HUDEP-2 (cell line): ENCODE data around the gene SRP14.
"Not testable (repeated sequence)": the region's sequence is repeated elsewhere in the genome, so short reads cannot be mapped to it uniquely, and the experiment has no call there.

Source experiments
- DNase-seq, 76 experiments: peaks; one replicate each; lab custom pipeline; 2025; ENCODE audit not compliant: unreplicated experiment in 76 of 76; lab: John Stamatoyannopoulos, UW

The SRP14 gene

GRCh38 chr15:40052604-40053003 is 13.6 kb upstream of the SRP14 start:
- no peak for DNase-seq

- DNase-seq = peak in 2 of 76 experiments; percentile 8 to 28
Observed at GRCh38 chr15:40051616-40052415, 12.8 kb upstream of the SRP14 start.

GRCh38 chr15:40050788-40051470 is 11.9 kb upstream of the SRP14 start:
- DNase-seq = peak in 1 of 76 experiments; percentile 30

- no peak for DNase-seq
Observed at GRCh38 chr15:40048926-40049475, 10.0 kb upstream of the SRP14 start.

GRCh38 chr15:40048211-40048792 is 9.3 kb upstream of the SRP14 start:
- DNase-seq = no peak

- DNase-seq = no peak
Observed at GRCh38 chr15:40047415-40048210, 8.6 kb upstream of the SRP14 start.

GRCh38 chr15:40046721-40047414 is 7.9 kb upstream of the SRP14 start:
- DNase-seq = no peak

GRCh38 chr15:40045572-40046217 is 6.7 kb upstream of the SRP14 start:
- DNase-seq = no peak

GRCh38 chr15:40044717-40045571 is 6.0 kb upstream of the SRP14 start:
- DNase-seq = peak in 73 of 76 experiments; percentile 15 to 86 (median 72)

- no peak for DNase-seq
Observed at GRCh38 chr15:40043927-40044716, 5.1 kb upstream of the SRP14 start.

- no peak for DNase-seq
Observed at GRCh38 chr15:40042791-40043320, 3.9 kb upstream of the SRP14 start.

- DNase-seq = no peak
Observed at GRCh38 chr15:40040770-40041169, 1.8 kb upstream of the SRP14 start.

- no peak for DNase-seq
Observed at GRCh38 chr15:40040293-40040635, 1.3 kb upstream of the SRP14 start.

- peak in 1 of 76 experiments; percentile 8 for DNase-seq
Observed at GRCh38 chr15:40038275-40038637, 725 bp downstream of the SRP14 start.

GRCh38 chr15:40037721-40038120 is 1.3 kb downstream of the SRP14 start:
- peak in 5 of 76 experiments; percentile 2 to 33 (median 23) for DNase-seq

- not testable (repeated sequence) for DNase-seq
Observed at GRCh38 chr15:40035182-40035581, 3.8 kb downstream of the SRP14 start.

GRCh38 chr15:40034186-40034946 is 4.6 kb downstream of the SRP14 start:
- DNase-seq = no peak
